ENCODE data around the gene BDKRB2.

The BDKRB2 gene

GRCh38 chr14:96284008-96284407, 79.4 kb downstream of the BDKRB2 start:
- no peaks in the 10 kb centered on the region for H4K20me1 ChIP-seq (ENCODE audit: insufficient read depth, low read length)
- peaks cover 20% of the 10 kb centered on the region; the same call in 1 of the 2 replicates for H3K36me3 ChIP-seq (ENCODE audit: insufficient read depth, low read length)
- H3K9me2 ChIP-seq (ENCODE audit: low read depth, low read length): no peaks in the 10 kb centered on the region
- TF ChIP-seq EZH2 (IDR thresholded peaks at IDR 0.05; ENCODE audit: borderline replicate concordance, low read length) (no peak), CTCF (IDR thresholded peaks at IDR 0.05; ENCODE audit: low read length) (no peak)
- H3K27me3 ChIP-seq (ENCODE audit: insufficient read depth, low read length): no peaks in the 10 kb centered on the region
- H3K27ac ChIP-seq (ENCODE audit: low read depth, low read length, poor library complexity, severe bottlenecking): no peak overlapping the region
- H3K4me1 ChIP-seq (ENCODE audit: insufficient read depth, low read length, severe bottlenecking): no peaks in the 10 kb centered on the region
- no peak overlapping the region for H3K4me3 ChIP-seq (ENCODE audit: low read depth, low read length, poor library complexity, severe bottlenecking)
- H3K9me3 ChIP-seq (ENCODE audit: low read length): no peaks in the 10 kb centered on the region
- no peak overlapping the region for H3K4me2 ChIP-seq (ENCODE audit: low read length)
- no peaks in the 10 kb centered on the region for H3K79me2 ChIP-seq (ENCODE audit: insufficient read depth, low read length)
- no peak overlapping the region for H2AFZ ChIP-seq (ENCODE audit: low read length)
- H3K9ac ChIP-seq (ENCODE audit: low read length): no peak overlapping the region
- H3F3A ChIP-seq (ENCODE audit: insufficient read depth, low read length): no peaks in the 10 kb centered on the region

- H3K79me2 ChIP-seq (ENCODE audit: insufficient read depth, low read length): no peaks in the 10 kb centered on the region
- H3K9ac ChIP-seq (ENCODE audit: low read length): no peak overlapping the region
- no peak overlapping the region for H2AFZ ChIP-seq (ENCODE audit: low read length)
- no peak overlapping the region for H3K27ac ChIP-seq (ENCODE audit: low read depth, low read length, poor library complexity, severe bottlenecking)
- H4K20me1 ChIP-seq (ENCODE audit: insufficient read depth, low read length): no peaks in the 10 kb centered on the region
- no peak overlapping the region for H3K4me3 ChIP-seq (ENCODE audit: low read depth, low read length, poor library complexity, severe bottlenecking)
- H3K9me3 ChIP-seq (ENCODE audit: low read length): no peaks in the 10 kb centered on the region
- no peak overlapping the region for H3K4me2 ChIP-seq (ENCODE audit: low read length)
- no peaks in the 10 kb centered on the region for H3K4me1 ChIP-seq (ENCODE audit: insufficient read depth, low read length, severe bottlenecking)
- H3F3A ChIP-seq (ENCODE audit: insufficient read depth, low read length): no peaks in the 10 kb centered on the region
- no peak for TF ChIP-seq EZH2 (IDR thresholded peaks at IDR 0.05; ENCODE audit: borderline replicate concordance, low read length)
- no peak for TF ChIP-seq CTCF (IDR thresholded peaks at IDR 0.05; ENCODE audit: low read length)
- H3K9me2 ChIP-seq (ENCODE audit: low read depth, low read length): no peaks in the 10 kb centered on the region
- peaks cover 24% of the 10 kb centered on the region; the same call in 1 of the 2 replicates for H3K36me3 ChIP-seq (ENCODE audit: insufficient read depth, low read length)
- H3K27me3 ChIP-seq (ENCODE audit: insufficient read depth, low read length): no peaks in the 10 kb centered on the region
Observed at GRCh38 chr14:96284430-96284829, 79.8 kb downstream of the BDKRB2 start.

GRCh38 chr14:96285667-96286066, 81.0 kb downstream of the BDKRB2 start:
- H3K9me3 ChIP-seq (ENCODE audit: low read length): no peaks in the 10 kb centered on the region
- no peaks in the 10 kb centered on the region for H3K27me3 ChIP-seq (ENCODE audit: insufficient read depth, low read length)
- no peaks in the 10 kb centered on the region for H3K9me2 ChIP-seq (ENCODE audit: low read depth, low read length)
- H3K4me3 ChIP-seq (ENCODE audit: low read depth, low read length, poor library complexity, severe bottlenecking): no peak overlapping the region
- H3K79me2 ChIP-seq (ENCODE audit: insufficient read depth, low read length): no peaks in the 10 kb centered on the region
- no peaks in the 10 kb centered on the region for H3F3A ChIP-seq (ENCODE audit: insufficient read depth, low read length)
- H4K20me1 ChIP-seq (ENCODE audit: insufficient read depth, low read length): no peaks in the 10 kb centered on the region
- no peak overlapping the region for H3K4me2 ChIP-seq (ENCODE audit: low read length)
- H3K27ac ChIP-seq (ENCODE audit: low read depth, low read length, poor library complexity, severe bottlenecking): no peak overlapping the region
- no peak for TF ChIP-seq EZH2 (IDR thresholded peaks at IDR 0.05; ENCODE audit: borderline replicate concordance, low read length)
- no peak for TF ChIP-seq CTCF (IDR thresholded peaks at IDR 0.05; ENCODE audit: low read length)
- H3K9ac ChIP-seq (ENCODE audit: low read length): no peak overlapping the region
- H3K36me3 ChIP-seq (ENCODE audit: insufficient read depth, low read length): peaks cover 36% of the 10 kb centered on the region
- H2AFZ ChIP-seq (ENCODE audit: low read length): no peak overlapping the region
- H3K4me1 ChIP-seq (ENCODE audit: insufficient read depth, low read length, severe bottlenecking): no peaks in the 10 kb centered on the region

All from OCI-LY1 (cell line).